HEK293T (cell line): ENCODE results near the gene FAM114A1.

Source experiments
- ARNT ChIP-seq: fragments of 450-650 bp; IDR thresholded peaks from 2 replicates; pipeline ENCODE4 v1.6.1; 2017; ENCODE audit warnings: mild to moderate bottlenecking
- BHLHE40 ChIP-seq: fragments of 450-650 bp; IDR thresholded peaks from 2 replicates; pipeline ENCODE4 v1.6.1; 2016; ENCODE audit warnings: mild to moderate bottlenecking, moderate library complexity, borderline replicate concordance
- ELF4 ChIP-seq: fragments of 450-650 bp; IDR thresholded peaks from 2 replicates; pipeline ENCODE4 v1.6.1; 2017; ENCODE audit warnings: antibody characterized with exemption
- FOXA1 ChIP-seq: fragments of 450-650 bp; IDR thresholded peaks from 2 replicates; pipeline ENCODE4 v1.6.1; 2016; ENCODE audit warnings: mild to moderate bottlenecking
- FOXK2 ChIP-seq: fragments of 450-650 bp; IDR thresholded peaks from 2 replicates; pipeline ENCODE4 v1.6.1; 2016; ENCODE audit warnings: mild to moderate bottlenecking
- FOXM1 ChIP-seq: fragments of 450-650 bp; IDR thresholded peaks from 2 replicates; pipeline ENCODE4 v1.6.1; 2017; ENCODE audit warnings: mild to moderate bottlenecking, borderline replicate concordance
- HDGF ChIP-seq: fragments of 450-650 bp; IDR thresholded peaks from 2 replicates; pipeline ENCODE4 v1.6.1; 2017; ENCODE audit warnings: antibody characterized with exemption, borderline replicate concordance
- L3MBTL2 ChIP-seq: fragments of 450-650 bp; conservative IDR thresholded peaks from 2 replicates; pipeline ENCODE4 v1.6.1; 2016; ENCODE audit warnings: mild to moderate bottlenecking
- LEF1 ChIP-seq: fragments of 450-650 bp; IDR thresholded peaks from 2 replicates; pipeline ENCODE4 v1.6.1; 2017; ENCODE audit warnings: mild to moderate bottlenecking, borderline replicate concordance
- SP1 ChIP-seq: fragments of 450-650 bp; IDR thresholded peaks from 2 replicates; pipeline ENCODE4 v1.6.1; 2017
- SUZ12 ChIP-seq: fragments of 450-650 bp; IDR thresholded peaks from 2 replicates; pipeline ENCODE4 v1.6.1; 2016; ENCODE audit warnings: mild to moderate bottlenecking
- TARDBP ChIP-seq: fragments of 450-650 bp; IDR thresholded peaks from 2 replicates; pipeline ENCODE4 v1.6.1; 2016
- TF ChIP-seq, protein P1 (sequence below): fragments of 450-650 bp; IDR thresholded peaks from 2 replicates; pipeline ENCODE4 v1.6.1; 2016

DNA sequence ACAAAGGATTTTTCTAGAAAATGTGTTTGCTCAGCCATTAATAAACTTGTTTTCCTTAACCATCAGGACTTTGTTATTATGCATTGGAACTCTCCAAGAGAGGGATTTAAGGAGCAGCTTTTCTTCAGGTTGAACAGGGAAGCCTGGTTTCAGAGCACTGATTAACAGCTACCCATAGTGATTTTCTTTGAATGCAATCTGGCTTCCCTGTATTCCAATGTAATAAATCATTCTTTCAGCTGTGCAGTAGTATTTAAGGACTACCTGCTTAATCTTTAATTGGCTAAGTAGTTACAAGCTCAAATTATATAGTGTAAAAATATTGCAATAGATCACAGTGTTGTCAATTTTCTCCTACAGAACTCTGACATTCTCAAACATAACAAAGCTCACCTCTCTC, 87.1 kb downstream of the FAM114A1 start:
- TF ChIP-seq BHLHE40 (no peak), LEF1 (no peak), SUZ12 (no peak), TARDBP (no peak), FOXM1 (no peak), SP1 (no peak), HDGF (no peak), ELF4 (no peak), L3MBTL2 (no peak), ARNT (no peak), FOXA1 (no peak), FOXK2 (no peak)
- TF ChIP-seq, protein P1, sequence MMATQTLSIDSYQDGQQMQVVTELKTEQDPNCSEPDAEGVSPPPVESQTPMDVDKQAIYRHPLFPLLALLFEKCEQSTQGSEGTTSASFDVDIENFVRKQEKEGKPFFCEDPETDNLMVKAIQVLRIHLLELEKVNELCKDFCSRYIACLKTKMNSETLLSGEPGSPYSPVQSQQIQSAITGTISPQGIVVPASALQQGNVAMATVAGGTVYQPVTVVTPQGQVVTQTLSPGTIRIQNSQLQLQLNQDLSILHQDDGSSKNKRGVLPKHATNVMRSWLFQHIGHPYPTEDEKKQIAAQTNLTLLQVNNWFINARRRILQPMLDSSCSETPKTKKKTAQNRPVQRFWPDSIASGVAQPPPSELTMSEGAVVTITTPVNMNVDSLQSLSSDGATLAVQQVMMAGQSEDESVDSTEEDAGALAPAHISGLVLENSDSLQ, result no peak
